GM13976 (cell line): ENCODE results near the gene MTHFSD.

Experiments
- DNase-seq: peaks from one replicate; pipeline ENCODE4 v3.0.0; 2012; ENCODE audit warnings: low spot score
- CTCF ChIP-seq: IDR thresholded peaks from 2 replicates; pipeline ENCODE4 v1.5.1; 2012; ENCODE audit warnings: borderline replicate concordance, mild to moderate bottlenecking; ENCODE audit not compliant: insufficient read depth; ENCODE audit errors: extremely low read depth, missing control alignments, control extremely low read depth
- in situ Hi-C: fragments of 300-500 bp; cut with MboI; formaldehyde crosslinking; loops from one replicate; pipeline ENCODE4 v1.12.0; 2022; ENCODE audit warnings: low sequenced_read_pairs, mixed read lengths, inconsistent platforms; ENCODE audit not compliant: unreplicated experiment

MTHFSD gene

GRCh38 chr16:86577314-86577971 is 22.4 kb upstream of the MTHFSD start:
- no peak for DNase-seq
- in situ Hi-C loops, result no loop called here
- TF ChIP-seq CTCF, result no peak

GRCh38 chr16:86576591-86577313 is 21.7 kb upstream of the MTHFSD start:
- DNase-seq, result no peak
- in situ Hi-C loops, result no loop called here
- no peak for TF ChIP-seq CTCF

- in situ Hi-C loops, result no loop called here
- peak; percentile 64 for DNase-seq
- TF ChIP-seq CTCF, result no peak
Observed at GRCh38 chr16:86575754-86576557, 20.9 kb upstream of the MTHFSD start.

- in situ Hi-C loops, result no loop called here
- TF ChIP-seq CTCF, result no peak
- no peak for DNase-seq
Observed at GRCh38 chr16:86575095-86575685, 20.2 kb upstream of the MTHFSD start.

GRCh38 chr16:86574646-86575045 is 19.6 kb upstream of the MTHFSD start:
- in situ Hi-C loops, result loop anchor here (25.0 kb wide), 1 partner anchor 713 kb away; no protein-coding TSS in a partner anchor
- no peak for TF ChIP-seq CTCF
- DNase-seq, result no peak

GRCh38 chr16:86573646-86574508 is 18.8 kb upstream of the MTHFSD start:
- no peak for DNase-seq
- no peak for TF ChIP-seq CTCF
- in situ Hi-C loops, result loop anchor here (25.0 kb wide), 1 partner anchor 713 kb away; no protein-coding TSS in a partner anchor
